ENCODE data around the gene UBE2D3. TPM values are rescaled to one million over a fixed set of nuclear protein-coding genes. Genes with fewer than 3 reads are reported as not detected.
"Not testable (repeated sequence)": the region's sequence is repeated elsewhere in the genome, so short reads cannot be mapped to it uniquely, and the experiment has no call there.

The UBE2D3 gene
- total RNA-seq, 1 donor from 2014 or later: 423 TPM

- no peak for DNase-seq (ENCODE audit: low read depth, low spot score)
Measured at GRCh38 chr4:102832105-102832504, 4.8 kb upstream of the UBE2D3 start.

- no peak for DNase-seq (ENCODE audit: low read depth, low spot score)
Measured at GRCh38 chr4:102829803-102830202, 2.5 kb upstream of the UBE2D3 start.

GRCh38 chr4:102828497-102828808 lies 1.1 kb upstream of the UBE2D3 start:
- no peak for DNase-seq (ENCODE audit: low read depth, low spot score)

- peak; percentile 100 for DNase-seq (ENCODE audit: low read depth, low spot score)
Measured at GRCh38 chr4:102827674-102828496, 534 bp upstream of the UBE2D3 start.

- DNase-seq (ENCODE audit: low read depth, low spot score): no peak
Measured at GRCh38 chr4:102826105-102826889, 1.1 kb downstream of the UBE2D3 start.

GRCh38 chr4:102825261-102826091 lies 1.9 kb downstream of the UBE2D3 start:
- no peak for DNase-seq (ENCODE audit: low read depth, low spot score)

GRCh38 chr4:102824398-102824797 lies 3.0 kb downstream of the UBE2D3 start:
- no peak for DNase-seq (ENCODE audit: low read depth, low spot score)

GRCh38 chr4:102823897-102824296 lies 3.5 kb downstream of the UBE2D3 start:
- no peak for DNase-seq (ENCODE audit: low read depth, low spot score)

GRCh38 chr4:102823464-102823863 lies 3.9 kb downstream of the UBE2D3 start:
- no peak for DNase-seq (ENCODE audit: low read depth, low spot score)

- no peak for DNase-seq (ENCODE audit: low read depth, low spot score)
Measured at GRCh38 chr4:102819588-102820365, 7.6 kb downstream of the UBE2D3 start.

- not testable (repeated sequence) for DNase-seq (ENCODE audit: low read depth, low spot score)
Measured at GRCh38 chr4:102819100-102819499, 8.3 kb downstream of the UBE2D3 start.

GRCh38 chr4:102817613-102818268 lies 9.6 kb downstream of the UBE2D3 start:
- DNase-seq (ENCODE audit: low read depth, low spot score): no peak

- no peak for DNase-seq (ENCODE audit: low read depth, low spot score)
Measured at GRCh38 chr4:102817021-102817605, 10.2 kb downstream of the UBE2D3 start.

GRCh38 chr4:102815981-102816380 lies 11.4 kb downstream of the UBE2D3 start:
- no peak for DNase-seq (ENCODE audit: low read depth, low spot score)

GRCh38 chr4:102809691-102810090 lies 17.7 kb downstream of the UBE2D3 start:
- DNase-seq (ENCODE audit: low read depth, low spot score): no peak

GRCh38 chr4:102809190-102809589 lies 18.2 kb downstream of the UBE2D3 start:
- no peak for DNase-seq (ENCODE audit: low read depth, low spot score)

- no peak for DNase-seq (ENCODE audit: low read depth, low spot score)
Measured at GRCh38 chr4:102808009-102808408, 19.3 kb downstream of the UBE2D3 start.

GRCh38 chr4:102807345-102807744 lies 20.0 kb downstream of the UBE2D3 start:
- DNase-seq (ENCODE audit: low read depth, low spot score): no peak

GRCh38 chr4:102799816-102800215 lies 27.5 kb downstream of the UBE2D3 start:
- no peak for DNase-seq (ENCODE audit: low read depth, low spot score)

GRCh38 chr4:102794999-102795398 lies 32.4 kb downstream of the UBE2D3 start:
- DNase-seq (ENCODE audit: low read depth, low spot score): no peak

Data from pulmonary artery endothelial cell (primary cell).